HG02981 (cell line): ENCODE measurements around the gene ECT2L.
"Not testable (repeated sequence)": the region's sequence is repeated elsewhere in the genome, so short reads cannot be mapped to it uniquely, and the experiment has no call there.

Experiments used
- ATAC-seq: cut with Tn5 transposase; IDR thresholded peaks from one replicate; pipeline ENCODE4 v1.9.1; 2021; ENCODE audit warnings: mild to moderate bottlenecking, moderate library complexity; ENCODE audit not compliant: unreplicated experiment

The ECT2L gene

GRCh38 chr6:138926579-138926978, 130.7 kb downstream of the ECT2L start:
- ATAC-seq, result no peak

GRCh38 chr6:138931660-138932059, 135.8 kb downstream of the ECT2L start:
- ATAC-seq, result no peak

GRCh38 chr6:138936873-138937272, 141.0 kb downstream of the ECT2L start:
- not testable (repeated sequence) for ATAC-seq

- ATAC-seq, result no peak
These were observed 147.3 kb downstream of the ECT2L start for GRCh38 chr6:138943089-138943625.

GRCh38 chr6:138944412-138944811, 148.5 kb downstream of the ECT2L start:
- ATAC-seq, result no peak

- no peak for ATAC-seq
These were observed 149.5 kb downstream of the ECT2L start for GRCh38 chr6:138945354-138945753.

GRCh38 chr6:138948004-138948403, 152.1 kb downstream of the ECT2L start:
- no peak for ATAC-seq

- ATAC-seq, result no peak
These were observed 152.8 kb downstream of the ECT2L start for GRCh38 chr6:138948546-138949179.

GRCh38 chr6:138953451-138953850, 157.6 kb downstream of the ECT2L start:
- ATAC-seq, result no peak
